ENCODE results near the gene DRD5. TPM values are rescaled to one million over a fixed set of nuclear protein-coding genes. Genes with fewer than 3 reads are reported as not detected.
"Not testable (repeated sequence)": the region's sequence is repeated elsewhere in the genome, so short reads cannot be mapped to it uniquely, and the experiment has no call there.

The DRD5 gene
- polyA plus RNA-seq (ENCODE audit: insufficient read length in 4 of 4): under 1 TPM; 0.44 to 0.69 (median 0.62) TPM

GRCh38 chr4:9781343-9782135 is at the start of gene DRD5:
TSS of gene DRD5 (plus strand) at chr4:9781634. CDS start at chr4:9782030, 396 bp downstream.
- DNase-seq (ENCODE audit: low read depth in 4 of 4, low spot score in 2 of 4): peak in 2 of 4 donors; percentile 21 to 24

- not testable (repeated sequence) for DNase-seq (ENCODE audit: low read depth in 4 of 4, low spot score in 2 of 4)
Observed at GRCh38 chr4:9732256-9732655, 49.2 kb upstream of the DRD5 start.

GRCh38 chr4:9735515-9735914 is 45.9 kb upstream of the DRD5 start:
- DNase-seq (ENCODE audit: low read depth in 4 of 4, low spot score in 2 of 4): no peak

DNA sequence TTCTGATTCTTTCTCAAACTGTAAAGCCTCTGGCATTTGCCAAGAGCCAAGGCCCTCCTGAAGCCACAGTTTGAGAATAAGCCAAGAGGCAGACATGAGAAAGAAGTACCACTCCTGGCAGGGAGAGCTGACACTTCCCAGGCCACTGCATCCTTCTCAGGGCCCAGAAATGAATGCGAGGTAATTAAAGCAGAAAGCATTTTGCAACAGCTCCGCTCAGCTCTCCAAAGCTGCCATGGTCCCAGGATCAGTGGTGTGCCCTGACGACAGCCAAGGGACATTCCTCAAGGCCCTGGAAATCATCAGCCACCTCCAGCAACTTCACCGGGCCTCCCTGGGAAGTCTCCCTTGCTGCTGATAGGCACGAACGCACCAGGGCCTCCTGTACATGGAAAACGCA is 44.2 kb upstream of the DRD5 start:
- DNase-seq (ENCODE audit: low read depth in 4 of 4, low spot score in 2 of 4): not testable (repeated sequence)

DNA sequence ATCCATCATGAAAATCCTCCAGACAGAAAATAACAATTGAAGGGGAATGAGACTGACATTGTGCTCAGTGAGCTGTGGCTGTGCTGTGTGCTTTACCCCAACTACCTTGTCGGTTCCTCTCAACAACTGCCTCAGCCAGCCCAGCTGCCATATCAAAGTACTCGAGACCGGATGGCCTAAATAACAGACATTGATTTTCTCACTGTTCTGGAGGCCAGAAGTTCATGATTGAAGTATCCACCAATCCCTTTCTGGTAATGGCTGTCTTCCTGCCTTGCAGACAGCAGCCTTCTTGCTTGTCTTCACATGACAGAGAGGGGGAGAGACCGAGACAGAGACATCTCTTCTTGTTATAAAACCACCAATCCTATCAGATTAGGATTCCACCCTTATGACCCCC is 37.6 kb upstream of the DRD5 start:
- DNase-seq (ENCODE audit: low read depth in 4 of 4, low spot score in 2 of 4): not testable (repeated sequence)

DNA sequence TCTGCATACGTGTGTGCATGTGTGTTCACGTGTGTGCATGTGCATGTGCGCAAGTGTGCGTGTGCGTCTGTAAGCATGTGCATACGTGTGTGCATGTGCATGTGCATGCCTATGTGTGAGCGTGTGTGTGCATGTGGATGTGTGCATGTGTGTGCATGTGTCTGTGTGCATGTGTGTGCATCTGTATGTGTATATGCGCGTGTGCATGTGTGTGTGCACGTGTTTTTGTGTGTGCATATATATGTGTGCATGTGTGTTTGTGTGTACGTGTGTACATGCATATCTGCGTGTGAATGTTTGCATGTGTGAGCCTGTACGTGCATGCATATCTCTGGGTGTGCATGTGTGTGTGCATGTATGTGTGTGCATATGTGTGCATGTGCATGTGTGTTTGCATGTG is 35.7 kb upstream of the DRD5 start:
- no peak for DNase-seq (ENCODE audit: low read depth in 4 of 4, low spot score in 2 of 4)

GRCh38 chr4:9758641-9759317 is 22.7 kb upstream of the DRD5 start:
- DNase-seq (ENCODE audit: low read depth in 4 of 4, low spot score in 2 of 4): no peak

DNA sequence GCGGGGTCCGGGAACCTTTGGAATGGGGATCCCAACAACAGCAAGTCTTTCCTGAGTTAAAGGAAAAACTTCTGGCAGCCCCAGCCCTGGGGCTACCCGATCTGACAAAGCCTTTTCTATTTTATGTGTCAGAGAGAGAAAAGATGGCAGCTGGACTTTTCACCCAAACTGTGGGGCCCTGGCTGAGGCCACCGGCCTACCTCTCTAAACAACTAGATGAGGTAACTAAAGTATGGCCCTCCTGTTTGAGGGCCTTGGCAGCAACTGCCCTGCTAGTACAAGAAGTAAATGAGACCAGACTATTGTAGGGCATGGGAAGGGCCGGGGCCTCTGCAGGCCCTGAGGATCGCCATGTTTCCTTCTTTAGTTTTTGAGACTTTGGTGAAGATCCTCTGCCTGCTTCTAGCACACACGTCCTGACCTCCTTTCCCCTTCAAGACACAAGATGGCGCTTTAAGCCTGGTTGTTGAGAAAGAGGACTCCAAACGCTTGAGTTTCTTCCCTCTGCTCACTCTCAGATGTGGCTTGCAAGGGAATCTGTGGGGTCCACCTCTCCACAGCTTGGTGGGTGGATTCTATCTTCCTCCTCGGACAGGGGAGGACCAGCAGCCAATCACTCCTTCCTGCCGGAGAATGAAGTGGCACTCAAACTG is 18.5 kb upstream of the DRD5 start:
- peak; percentile 19 to 82 (median 46) for DNase-seq (ENCODE audit: low read depth in 4 of 4, low spot score in 2 of 4)

- no peak for DNase-seq (ENCODE audit: low read depth in 4 of 4, low spot score in 2 of 4)
Observed at GRCh38 chr4:9764155-9764696, 17.2 kb upstream of the DRD5 start.

GRCh38 chr4:9765091-9765490 is 16.3 kb upstream of the DRD5 start:
- DNase-seq (ENCODE audit: low read depth in 4 of 4, low spot score in 2 of 4): no peak

DNA sequence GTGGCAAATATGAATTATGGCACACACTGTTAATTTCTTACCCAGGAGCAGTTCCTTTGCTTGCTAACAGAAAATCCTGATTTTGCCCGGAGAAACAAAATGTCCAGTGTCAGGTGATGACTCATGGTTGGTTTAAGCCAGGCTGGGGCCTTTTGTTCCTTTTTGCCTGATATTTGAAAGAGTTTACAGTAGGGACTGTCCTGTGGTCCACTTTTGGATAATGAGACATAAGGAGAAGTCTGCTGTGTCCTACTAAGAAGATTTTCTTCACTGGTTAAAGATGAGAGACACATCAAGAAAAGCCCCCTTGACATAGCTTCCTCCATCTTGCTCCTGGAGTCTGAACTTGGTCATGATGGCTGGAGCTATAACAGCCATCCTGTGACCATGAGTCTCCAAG is 12.1 kb upstream of the DRD5 start:
- no peak for DNase-seq (ENCODE audit: low read depth in 4 of 4, low spot score in 2 of 4)

- DNase-seq (ENCODE audit: low read depth in 4 of 4, low spot score in 2 of 4): no peak
Observed at GRCh38 chr4:9771034-9771433, 10.4 kb upstream of the DRD5 start.

- DNase-seq (ENCODE audit: low read depth in 4 of 4, low spot score in 2 of 4): no peak
Observed at GRCh38 chr4:9773471-9773870, 8.0 kb upstream of the DRD5 start.

- DNase-seq (ENCODE audit: low read depth in 4 of 4, low spot score in 2 of 4): no peak
Observed at GRCh38 chr4:9782136-9782436, 652 bp downstream of the DRD5 start.

- not testable (repeated sequence) for DNase-seq (ENCODE audit: low read depth in 4 of 4, low spot score in 2 of 4)
Observed at GRCh38 chr4:9785891-9786290, 4.5 kb downstream of the DRD5 start.

DNA sequence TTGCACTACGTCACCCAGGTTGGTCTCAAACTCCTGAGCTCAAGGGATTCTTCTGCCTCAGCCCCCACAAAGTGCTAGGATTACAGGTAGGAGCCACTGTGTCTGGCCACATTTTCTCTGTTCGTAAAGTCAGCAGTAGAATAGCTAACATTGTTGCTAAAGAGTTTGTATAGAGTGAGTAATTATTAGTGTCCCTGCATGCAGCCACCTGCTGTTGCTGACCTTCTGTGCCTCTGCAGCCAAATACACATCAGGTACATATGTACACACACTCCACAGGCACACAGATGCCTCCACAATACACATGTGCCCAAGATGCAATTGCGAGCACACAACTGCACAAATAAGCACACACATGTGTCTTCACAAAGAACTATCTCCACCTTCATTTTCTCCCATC is 10.9 kb downstream of the DRD5 start:
- DNase-seq (ENCODE audit: low read depth in 4 of 4, low spot score in 2 of 4): no peak

DNA sequence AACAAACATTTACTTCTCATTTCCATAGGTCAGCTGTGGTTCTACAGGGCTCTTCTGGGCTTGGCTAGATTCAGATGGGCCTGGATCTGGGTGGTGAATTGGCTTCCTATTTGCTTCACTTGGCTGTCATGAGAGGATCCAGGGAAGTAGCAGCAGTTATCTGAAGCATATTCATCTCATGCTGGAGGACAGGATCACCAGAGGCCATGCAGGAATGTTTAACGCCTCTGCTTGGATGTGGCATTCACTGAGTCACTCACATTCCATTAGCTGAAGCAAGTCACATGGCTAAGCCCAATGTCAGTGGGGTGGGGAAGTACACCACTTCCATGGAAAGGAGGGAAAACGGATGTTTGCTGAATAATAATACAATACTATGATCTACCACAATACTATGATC is 15.2 kb downstream of the DRD5 start:
- not testable (repeated sequence) for DNase-seq (ENCODE audit: low read depth in 4 of 4, low spot score in 2 of 4)

- DNase-seq (ENCODE audit: low read depth in 4 of 4, low spot score in 2 of 4): no peak
Observed at GRCh38 chr4:9800848-9801247, 19.4 kb downstream of the DRD5 start.

DNA sequence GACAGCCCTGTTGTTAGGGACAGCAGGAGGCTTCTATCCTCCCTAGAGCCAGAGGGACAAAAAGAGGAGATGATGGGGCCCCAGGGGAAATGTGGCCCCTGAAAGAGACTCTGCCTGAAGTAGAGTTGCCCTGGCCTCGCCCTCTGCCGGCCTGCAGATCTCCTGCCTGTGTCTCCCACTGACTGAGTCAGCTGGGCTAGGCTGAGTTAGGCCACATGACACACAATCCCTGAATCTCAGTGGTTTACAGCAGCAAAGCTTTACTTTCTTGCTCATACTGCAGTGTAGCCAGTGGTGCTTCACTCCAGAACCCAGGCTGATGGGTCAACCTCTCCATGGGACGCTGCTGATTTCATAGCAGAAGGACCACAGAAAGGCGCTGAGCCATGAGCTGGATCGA is 23.5 kb downstream of the DRD5 start:
- no peak for DNase-seq (ENCODE audit: low read depth in 4 of 4, low spot score in 2 of 4)

GRCh38 chr4:9808077-9808476 is 26.6 kb downstream of the DRD5 start:
- DNase-seq (ENCODE audit: low read depth in 4 of 4, low spot score in 2 of 4): no peak

- DNase-seq (ENCODE audit: low read depth in 4 of 4, low spot score in 2 of 4): no peak
Observed at GRCh38 chr4:9811806-9812205, 30.4 kb downstream of the DRD5 start.

Measured in left renal cortex interstitium (tissue), 4 donors.